CD14-positive monocyte (primary cell): Measurements from ENCODE around the gene IL36RN. TPM values are rescaled to one million over a fixed set of nuclear protein-coding genes. Genes with fewer than 3 reads are reported as not detected.
A peak's percentile ranks its signal among the peaks of the same experiment; 100 is the strongest.

Experiments
- DNase-seq, 3 donors: peaks; one replicate each; pipeline ENCODE4 v3.0.0-alpha.2; 2011 to 2022
- H2AFZ ChIP-seq: 2 replicates; pipeline ENCODE4 v1.6.0; 2012; ENCODE audit warnings: mild to moderate bottlenecking, low read depth, low read length, inconsistent platforms; ENCODE audit not compliant: insufficient read depth, poor library complexity, severe bottlenecking
- H3K27ac ChIP-seq, 2 donors: 1 replicate in 1 of 2; 2 replicates in 1 of 2; pipeline ENCODE4 v1.5.1; 2012 to 2013; ENCODE audit warnings: low read length in 2 of 2, control low read depth in 1 of 2, inconsistent platforms in 1 of 2, low read depth in 1 of 2, mild to moderate bottlenecking in 1 of 2
- H3K27me3 ChIP-seq, 2 donors: one replicate each; pipeline versions ENCODE4 v1.6.0 to v1.6.1; 2011 to 2013; ENCODE audit warnings: low read length in 2 of 2; ENCODE audit not compliant: control insufficient read depth in 2 of 2, insufficient read depth in 2 of 2
- H3K36me3 ChIP-seq, 2 donors: replicated peaks in 1 of 2; 1 replicate in 1 of 2; 2 replicates in 1 of 2; pipeline versions ENCODE4 v1.5.1 to v1.6.1; 2012 to 2013; ENCODE audit warnings: low read length in 2 of 2, control low read depth in 1 of 2, inconsistent platforms in 1 of 2, mild to moderate bottlenecking in 1 of 2; ENCODE audit not compliant: insufficient read depth in 2 of 2, control insufficient read depth in 1 of 2
- H3K4me1 ChIP-seq, 2 donors: 1 replicate in 1 of 2; 2 replicates in 1 of 2; pipeline versions ENCODE4 v1.5.1 to v1.6.1; 2012 to 2013; ENCODE audit warnings: low read length in 2 of 2, control low read depth in 1 of 2, inconsistent platforms in 1 of 2, mild to moderate bottlenecking in 1 of 2, moderate library complexity in 1 of 2; ENCODE audit not compliant: insufficient read depth in 2 of 2, control insufficient read depth in 1 of 2
- H3K4me2 ChIP-seq: replicated peaks from 2 replicates; pipeline ENCODE3; 2012; ENCODE audit warnings: low read length, moderate library complexity, mild to moderate bottlenecking; ENCODE audit not compliant: poor library complexity, severe bottlenecking; ENCODE audit errors: extremely low read depth
- H3K4me3 ChIP-seq, 3 experiments: fragments of 200-600 bp in 1 of 3; sonication (generic) in 1 of 3; replicated peaks in 1 of 3; 1 replicate in 2 of 3; 2 replicates in 1 of 3; pipeline ENCODE4 v1.5.1; 2011 to 2013; ENCODE audit warnings: low read length in 3 of 3, mild to moderate bottlenecking in 3 of 3, control low read depth in 2 of 3, low read depth in 2 of 3, inconsistent platforms in 1 of 3, moderate library complexity in 1 of 3
- H3K79me2 ChIP-seq: 2 replicates; pipeline ENCODE4 v1.6.0; 2012; ENCODE audit warnings: mild to moderate bottlenecking, control low read depth, inconsistent platforms, low read length, moderate library complexity; ENCODE audit not compliant: insufficient read depth
- H3K9ac ChIP-seq: 2 replicates; pipeline ENCODE4 v1.6.0; 2017; ENCODE audit warnings: low read length, mild to moderate bottlenecking; ENCODE audit not compliant: insufficient read depth, poor library complexity, severe bottlenecking
- H3K9me3 ChIP-seq, 2 donors: replicated peaks in 1 of 2; 1 replicate in 1 of 2; 2 replicates in 1 of 2; pipeline versions ENCODE4 v1.5.1 to v1.6.1; 2012 to 2013; ENCODE audit warnings: low read length in 2 of 2, control low read depth in 1 of 2; ENCODE audit not compliant: control insufficient read depth in 1 of 2, insufficient read depth in 1 of 2
- H4K20me1 ChIP-seq: 2 replicates; pipeline ENCODE4 v1.6.0; 2012; ENCODE audit warnings: mild to moderate bottlenecking, low read length, control low read depth, moderate library complexity; ENCODE audit not compliant: insufficient read depth
- H3K27ac Mint-ChIP-seq, 7 donors: one replicate each; pipeline ENCODE4 v1.8.0; 2020; ENCODE audit warnings: mild to moderate bottlenecking in 7 of 7, mixed read lengths in 7 of 7, moderate library complexity in 6 of 7, inconsistent platforms in 2 of 7
- H3K27me3 Mint-ChIP-seq, 3 donors: one replicate each; pipeline ENCODE4 v1.8.0; 2021 to 2022; ENCODE audit warnings: low read depth in 3 of 3, mild to moderate bottlenecking in 3 of 3, mixed read lengths in 3 of 3, moderate library complexity in 3 of 3, inconsistent platforms in 1 of 3
- H3K36me3 Mint-ChIP-seq, 2 donors: one replicate each; pipeline ENCODE4 v1.8.0; 2020; ENCODE audit warnings: mixed read lengths in 2 of 2, inconsistent platforms in 1 of 2, mild to moderate bottlenecking in 1 of 2
- H3K4me1 Mint-ChIP-seq: one replicate; pipeline ENCODE4 v1.8.0; 2020; ENCODE audit warnings: mild to moderate bottlenecking, mixed read lengths
- H3K4me3 Mint-ChIP-seq, 2 donors: one replicate each; pipeline ENCODE4 v1.8.0; 2020; ENCODE audit warnings: mild to moderate bottlenecking in 2 of 2, mixed read lengths in 2 of 2, moderate library complexity in 1 of 2
- H3K9me3 Mint-ChIP-seq, 7 donors: one replicate each; pipeline ENCODE4 v1.8.0; 2020 to 2022; ENCODE audit warnings: mixed read lengths in 7 of 7, mild to moderate bottlenecking in 6 of 7, moderate library complexity in 6 of 7, inconsistent platforms in 2 of 7
- CTCF ChIP-seq: fragments of 200-600 bp; IDR thresholded peaks from one replicate; pipeline ENCODE4 v1.8.0; 2022; ENCODE audit warnings: antibody characterized with exemption, mild to moderate bottlenecking
- WGBS: methylation state at CpG from one replicate; pipeline ENCODE4 v1.1.5; 2013; ENCODE audit warnings: missing lambda C conversion rate; ENCODE audit not compliant: insufficient coverage; 5-methylcytosine and 5-hydroxymethylcytosine counted together
- intact Hi-C, 2 donors: fragments of 100-400 bp; cut with micrococcal nuclease; formaldehyde crosslinking; loops; one replicate each; pipeline versions ENCODE4 v1.15.0 to v1.15.1; 2023
- polyA plus RNA-seq, 3 donors: library from polyadenylated mRNA; depleted of rRNA in 1 of 3; unstranded in 2 of 3; stranded (reverse) in 1 of 3; fragments of 300-500 nt in 2 of 3; fragments of >200 nt in 1 of 3; fragmentation: Illumina TruSeq in 2 of 3; gene quantifications; 1 replicate in 2 of 3; 2 replicates in 1 of 3; pipeline ENCODE4 v1.2.3, GENCODE V29; 2012 to 2021

The IL36RN gene
- polyA plus RNA-seq, 3 donors, result not detected

DNA sequence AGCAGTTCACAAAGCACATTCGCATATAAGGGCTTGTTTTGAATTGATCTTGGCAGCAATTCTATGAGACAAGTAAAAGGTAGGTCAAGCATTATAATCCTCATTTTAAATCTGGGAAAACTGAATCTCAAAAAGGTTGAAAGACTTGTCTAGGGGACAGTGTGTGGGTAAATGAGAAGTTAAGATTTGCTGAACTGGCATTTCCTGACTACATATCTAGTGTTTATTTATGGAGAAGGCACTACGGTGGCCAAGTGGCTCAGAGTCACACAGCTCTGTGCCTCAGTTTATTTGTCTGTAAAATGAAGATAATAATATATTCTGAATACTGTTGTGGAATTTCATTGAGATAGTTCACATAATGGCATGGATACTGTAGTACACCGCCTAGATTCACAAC is 52.1 kb downstream of the IL36RN start:
- Histone ChIP-seq H3K4me3 (peak overlapping the region in 1 of 3 experiments; percentile 5), H4K20me1 (no peaks in the 10 kb centered on the region), H3K79me2 (no peaks in the 10 kb centered on the region), H3K27me3 (no peaks in the 10 kb centered on the region), H3K4me2 (no peak overlapping the region), H2AFZ (no peak overlapping the region), H3K9ac (no peak overlapping the region), H3K9me3 (no peaks in the 10 kb centered on the region), H3K27ac (peak overlapping the region in 1 of 2 donors; percentile 65), H3K36me3 (no peaks in the 10 kb centered on the region), H3K4me1 (peaks cover 49 to 52% of the 10 kb centered on the region in 2 donors)
- H3K9me3 Mint-ChIP-seq, result no peaks in the 10 kb centered on the region
- H3K27me3 Mint-ChIP-seq, result no peaks in the 10 kb centered on the region
- TF ChIP-seq CTCF, result no peak
- intact Hi-C loops, result no loop called here
- H3K27ac Mint-ChIP-seq, result peak overlapping the region in 1 of 7 donors; percentile 31
- DNase-seq, result no peak
- no peaks in the 10 kb centered on the region for H3K4me1 Mint-ChIP-seq
- H3K36me3 Mint-ChIP-seq, result no peaks in the 10 kb centered on the region
- 0% methylated on average over 1 of the region's 3 CpGs for WGBS
- no peak overlapping the region for H3K4me3 Mint-ChIP-seq

DNA sequence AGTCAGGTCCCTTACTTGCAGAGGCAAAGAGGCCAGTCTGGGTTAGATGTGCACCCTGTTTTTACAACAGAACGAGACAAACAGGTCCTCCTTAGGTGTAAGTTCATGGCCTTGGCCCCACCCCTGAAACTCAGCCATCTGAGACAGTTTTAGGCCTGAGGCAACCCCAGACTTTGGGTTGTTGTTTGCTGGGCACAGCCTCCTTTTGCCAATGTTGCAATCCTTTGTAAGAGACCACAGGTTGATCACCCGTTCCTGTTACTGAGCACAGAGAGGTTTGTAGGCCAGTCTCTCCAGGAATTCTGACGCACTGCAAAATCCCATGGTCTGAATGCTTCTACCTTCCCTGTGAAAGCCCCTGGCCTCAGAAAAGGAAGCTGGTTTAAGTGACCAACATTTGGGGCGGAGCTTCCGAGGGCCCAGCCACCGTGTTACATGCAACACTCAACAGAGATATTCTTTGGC is 52.9 kb downstream of the IL36RN start:
- H2AFZ ChIP-seq, result no peak overlapping the region
- 7% methylated on average over 3 of the region's 6 CpGs for WGBS

More for the DNA sequence above, 52.9 kb downstream of the IL36RN start:
- Histone ChIP-seq H3K79me2 (no peaks in the 10 kb centered on the region), H3K4me2 (peak overlapping the region; percentile 39), H3K4me1 (peaks cover 57 to 59% of the 10 kb centered on the region in 2 donors), H3K36me3 (no peaks in the 10 kb centered on the region), H4K20me1 (no peaks in the 10 kb centered on the region), H3K9me3 (no peaks in the 10 kb centered on the region), H3K27ac (peak overlapping the region; percentile 38 to 65), H3K4me3 (peak overlapping the region in 1 of 3 experiments; percentile 5), H3K27me3 (no peaks in the 10 kb centered on the region), H3K9ac (no peak overlapping the region)
- peak; percentile 73 to 98 (median 79) for DNase-seq
- H3K36me3 Mint-ChIP-seq, result no peaks in the 10 kb centered on the region
- no peaks in the 10 kb centered on the region for H3K9me3 Mint-ChIP-seq
- intact Hi-C loops, result loop anchor here in 1 of 2 donors (2.0 kb wide), 1 partner anchor 17 kb away; no protein-coding TSS in a partner anchor
- no peak for TF ChIP-seq CTCF
- peak overlapping the region in 3 of 7 donors; percentile 61 to 88 (median 71) for H3K27ac Mint-ChIP-seq
- peak overlapping the region in 1 of 2 donors; percentile 53 for H3K4me3 Mint-ChIP-seq
- H3K27me3 Mint-ChIP-seq, result no peaks in the 10 kb centered on the region
- no peaks in the 10 kb centered on the region for H3K4me1 Mint-ChIP-seq
